Upper lobe of left lung (tissue), 6 donors: ENCODE measurements around the gene TSPO. TPM values are rescaled to one million over a fixed set of nuclear protein-coding genes. Genes with fewer than 3 reads are reported as not detected.

Source experiments
- ATAC-seq, 2 donors: fragments of 200-7000 bp; cut with Tn5 transposase; one replicate each; pipeline ENCODE4 v1.9.1; 2022; ENCODE audit warnings: mild to moderate bottlenecking in 2 of 2, moderate library complexity in 2 of 2; ENCODE audit not compliant: low FRiP score in 2 of 2
- DNase-seq, 2 donors: peaks; one replicate each; pipeline ENCODE4 v3.0.0-alpha.2; 2019 to 2020
- H3K27ac ChIP-seq, 4 donors: fragments of 200-600 bp; sonication (generic); one replicate each; pipeline ENCODE4 v1.5.1; 2016 to 2019
- H3K27me3 ChIP-seq, 4 donors: fragments of 200-600 bp; sonication (generic); one replicate each; pipeline ENCODE4 v1.5.1; 2017 to 2019
- H3K36me3 ChIP-seq, 4 donors: fragments of 200-600 bp; sonication (generic); one replicate each; pipeline ENCODE4 v1.5.1; 2016 to 2019
- H3K4me1 ChIP-seq, 4 donors: fragments of 200-600 bp; sonication (generic); one replicate each; pipeline ENCODE4 v1.5.1; 2018 to 2019
- H3K4me3 ChIP-seq, 4 donors: fragments of 200-600 bp; sonication (generic); one replicate each; pipeline ENCODE4 v1.5.1; 2017 to 2019; ENCODE audit warnings: mild to moderate bottlenecking in 2 of 4, moderate library complexity in 1 of 4
- H3K9me3 ChIP-seq, 4 donors: fragments of 200-600 bp; sonication (generic); one replicate each; pipeline ENCODE4 v1.5.1; 2018 to 2019
- CTCF ChIP-seq, 6 experiments: fragments of 450-650 bp in 4 of 6; fragments of 200-600 bp in 2 of 6; sonication (generic) in 2 of 6; IDR thresholded peaks; one replicate each; pipeline ENCODE4 v1.5.1; 2016 to 2019; ENCODE audit warnings: antibody characterized with exemption in 6 of 6
- EP300 ChIP-seq, 4 donors: sonication (generic); formaldehyde crosslinking; IDR thresholded peaks; one replicate each; pipeline ENCODE4 v1.5.1; 2017; ENCODE audit warnings: antibody characterized with exemption in 4 of 4, control low read depth in 2 of 4
- POLR2A ChIP-seq, 4 donors: fragments of 450-650 bp; IDR thresholded peaks; one replicate each; pipeline ENCODE4 v1.5.1; 2016 to 2017; ENCODE audit warnings: antibody characterized with exemption in 4 of 4, mild to moderate bottlenecking in 2 of 4
- POLR2AphosphoS5 ChIP-seq, 2 donors: sonication (generic); formaldehyde crosslinking; IDR thresholded peaks; one replicate each; pipeline ENCODE4 v1.5.1; 2017; ENCODE audit warnings: antibody characterized with exemption in 2 of 2
- WGBS, 2 donors: methylation state at CpG; one replicate each; pipeline ENCODE4 v1.1.5; 2017 to 2018; 5-methylcytosine and 5-hydroxymethylcytosine counted together
- total RNA-seq, 6 donors: library from RNA; depleted of rRNA in 4 of 6; stranded (reverse); fragments of >200 nt in 4 of 6; gene quantifications; one replicate each; pipeline versions ENCODE4 v1.1.0 to v1.2.1, GENCODE V29; 2016 to 2021
- donor health status: DM: no; HTN: no; CAD: no; lungs with moderate emphysema.
- donor health status: DM: no; HTN: yes; CAD: no; lungs with severe emphysema.

TSPO gene
- total RNA-seq, 6 donors from 2014 or later, result 127 to 426 (median 315) TPM

- DNase-seq (no peak), ATAC-seq (no peak)
- TF ChIP-seq EP300 (IDR thresholded peaks at IDR 0.05) (no peak), POLR2AphosphoS5 (IDR thresholded peaks at IDR 0.05) (no peak), CTCF (IDR thresholded peaks at IDR 0.05) (no peak), POLR2A (IDR thresholded peaks at IDR 0.05) (no peak)
- no peaks in the 10 kb centered on the region for H3K9me3 ChIP-seq
- no peaks in the 10 kb centered on the region for H3K27me3 ChIP-seq
- H3K4me1 ChIP-seq, result peaks cover 0 to 14% (median 7%) of the 10 kb centered on the region in 4 donors
- no peak overlapping the region for H3K27ac ChIP-seq
- no peak overlapping the region for H3K4me3 ChIP-seq
- WGBS, 2 donors, result 92 to 97% methylated on average over 7 of the region's 7 CpGs
- no peaks in the 10 kb centered on the region for H3K36me3 ChIP-seq
Observed at GRCh38 chr22:43116932-43117331, 34.4 kb upstream of the TSPO start.

GRCh38 chr22:43118024-43118849 lies 33.1 kb upstream of the TSPO start:
- DNase-seq (no peak), ATAC-seq (no peak)
- no peak overlapping the region for H3K4me3 ChIP-seq
- H3K9me3 ChIP-seq, result no peaks in the 10 kb centered on the region
- WGBS, 2 donors, result 75 to 92% methylated on average over 12 to 17 of the region's 21 CpGs
- no peak overlapping the region for H3K27ac ChIP-seq
- H3K4me1 ChIP-seq, result peaks cover 0 to 13% (median 7%) of the 10 kb centered on the region in 4 donors
- H3K36me3 ChIP-seq, result no peaks in the 10 kb centered on the region
- H3K27me3 ChIP-seq, result no peaks in the 10 kb centered on the region
- TF ChIP-seq CTCF (IDR thresholded peaks at IDR 0.05) (no peak), EP300 (IDR thresholded peaks at IDR 0.05) (no peak), POLR2A (IDR thresholded peaks at IDR 0.05) (no peak), POLR2AphosphoS5 (IDR thresholded peaks at IDR 0.05) (no peak)

GRCh38 chr22:43118953-43119458 lies 32.4 kb upstream of the TSPO start:
- peaks cover 0 to 8% (median 7%) of the 10 kb centered on the region in 4 donors for H3K4me1 ChIP-seq
- no peaks in the 10 kb centered on the region for H3K27me3 ChIP-seq
- TF ChIP-seq POLR2AphosphoS5 (IDR thresholded peaks at IDR 0.05) (no peak), EP300 (IDR thresholded peaks at IDR 0.05) (no peak), CTCF (IDR thresholded peaks at IDR 0.05) (no peak), POLR2A (IDR thresholded peaks at IDR 0.05) (no peak)
- no peak overlapping the region for H3K4me3 ChIP-seq
- DNase-seq (no peak), ATAC-seq (no peak)
- H3K27ac ChIP-seq, result no peak overlapping the region
- WGBS, 2 donors, result 64 to 80% methylated on average over 7 of the region's 7 CpGs
- no peaks in the 10 kb centered on the region for H3K36me3 ChIP-seq
- no peaks in the 10 kb centered on the region for H3K9me3 ChIP-seq

- 50% methylated on average over 2 to 5 of the region's 5 CpGs for WGBS, 2 donors
- ATAC-seq, result peak in 1 of 2 donors; percentile 6
- Histone ChIP-seq H3K4me3 (no peak overlapping the region), H3K27ac (no peak overlapping the region), H3K9me3 (no peaks in the 10 kb centered on the region), H3K4me1 (peaks cover 5 to 37% (median 14%) of the 10 kb centered on the region in 4 donors), H3K36me3 (peaks cover 0 to 13% (median 0%) of the 10 kb centered on the region in 4 donors), H3K27me3 (no peaks in the 10 kb centered on the region)
- no peak for TF ChIP-seq POLR2AphosphoS5 (IDR thresholded peaks at IDR 0.05)
- TF ChIP-seq CTCF (IDR thresholded peaks at IDR 0.05), result no peak
- no peak for TF ChIP-seq POLR2A (IDR thresholded peaks at IDR 0.05)
- no peak for TF ChIP-seq EP300 (IDR thresholded peaks at IDR 0.05)
- no peak for DNase-seq
Observed at GRCh38 chr22:43126501-43127165, 24.7 kb upstream of the TSPO start.
